Myocyte (in vitro differentiated cells): ENCODE results near the gene TMEM250. TPM values are rescaled to one million over a fixed set of nuclear protein-coding genes. Genes with fewer than 3 reads are reported as not detected.

Experiments
- DNase-seq: peaks from one replicate; pipeline ENCODE4 v3.0.0-alpha.2; 2012; ENCODE audit warnings: low read depth
- total RNA-seq: library from RNA; depleted of rRNA; stranded (reverse); fragments of >200 nt; gene quantifications from 2 replicates; pipeline ENCODE4 v1.2.3, GENCODE V29; 2014

TMEM250 gene
- total RNA-seq, 1 donor from 2014 or later, result 38.9 TPM

GRCh38 chr9:136147890-136148714, 29.4 kb upstream of the TMEM250 start:
- DNase-seq, result peak; percentile 66

- no peak for DNase-seq
Measured at GRCh38 chr9:136147038-136147889, 28.6 kb upstream of the TMEM250 start.

DNA sequence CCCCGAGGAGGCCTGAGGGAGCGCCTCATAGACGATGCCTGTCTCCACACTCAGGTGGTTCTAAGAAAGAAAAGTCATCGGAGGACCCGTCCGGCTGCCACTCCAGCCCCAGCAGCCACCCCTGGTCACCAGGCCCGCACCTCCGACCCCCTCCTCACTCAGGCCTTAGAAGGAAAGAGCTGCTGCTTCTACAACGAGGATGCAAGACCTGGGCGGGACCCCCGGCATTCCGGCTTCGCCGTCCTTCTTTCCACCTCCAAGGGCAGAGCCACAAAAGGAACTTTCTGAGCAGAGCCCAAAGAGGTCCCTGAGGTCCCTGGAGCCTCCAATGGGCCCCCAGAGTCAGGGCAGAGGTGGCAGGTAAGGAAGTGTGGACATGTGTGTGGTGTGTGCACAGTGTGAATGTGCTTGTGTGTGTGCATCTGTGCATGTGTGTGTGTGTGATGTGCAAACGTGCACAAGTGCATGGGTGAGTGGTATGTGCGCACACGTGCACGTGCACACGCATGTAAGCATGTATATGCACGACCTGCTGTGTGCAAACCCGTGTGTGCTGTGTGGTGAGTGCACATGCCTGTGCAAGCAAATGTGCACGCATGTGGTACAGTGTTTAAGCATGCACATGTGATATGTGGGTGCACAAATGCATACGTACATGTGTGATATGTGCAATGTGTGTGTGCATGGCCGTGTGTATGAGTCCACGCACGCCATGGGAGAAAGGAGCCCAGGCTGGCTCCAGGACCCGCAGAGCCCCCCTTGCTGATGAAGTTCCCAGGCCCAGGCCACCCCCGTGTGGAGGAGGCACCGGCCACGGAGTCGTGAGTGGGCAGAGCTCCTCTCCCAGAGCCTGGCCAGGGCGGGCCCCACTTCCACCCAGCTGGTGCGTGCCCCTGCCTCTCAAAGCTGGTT, 27.7 kb upstream of the TMEM250 start:
- no peak for DNase-seq

DNA sequence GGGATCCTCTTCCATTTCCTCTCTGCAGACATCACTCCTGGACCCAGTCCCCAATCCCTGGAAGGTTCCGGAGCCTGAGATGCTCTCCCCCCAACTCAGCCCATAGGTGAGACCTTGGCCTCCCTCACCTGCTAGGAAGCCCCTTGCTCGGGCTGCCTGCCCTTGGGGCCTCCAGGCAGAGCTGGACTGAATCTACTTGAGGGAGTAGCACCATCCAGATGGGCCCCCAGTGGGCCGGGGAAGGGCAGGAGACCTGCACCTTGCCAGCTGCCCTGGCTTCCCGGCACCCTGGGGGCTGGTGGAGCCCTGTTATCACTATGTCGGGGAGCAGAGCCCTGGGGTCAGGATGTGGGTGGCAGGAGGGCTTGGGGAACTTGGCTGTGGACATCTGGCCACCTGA, 26.9 kb upstream of the TMEM250 start:
- DNase-seq, result no peak

- DNase-seq, result no peak
Measured at GRCh38 chr9:136144450-136144849, 25.8 kb upstream of the TMEM250 start.

GRCh38 chr9:136143215-136144001, 24.7 kb upstream of the TMEM250 start:
- DNase-seq, result peak; percentile 34

- DNase-seq, result no peak
Measured at GRCh38 chr9:136142859-136143214, 24.2 kb upstream of the TMEM250 start.

- DNase-seq, result no peak
Measured at GRCh38 chr9:136142414-136142796, 23.7 kb upstream of the TMEM250 start.

GRCh38 chr9:136141682-136142413, 23.2 kb upstream of the TMEM250 start:
- DNase-seq, result no peak

DNA sequence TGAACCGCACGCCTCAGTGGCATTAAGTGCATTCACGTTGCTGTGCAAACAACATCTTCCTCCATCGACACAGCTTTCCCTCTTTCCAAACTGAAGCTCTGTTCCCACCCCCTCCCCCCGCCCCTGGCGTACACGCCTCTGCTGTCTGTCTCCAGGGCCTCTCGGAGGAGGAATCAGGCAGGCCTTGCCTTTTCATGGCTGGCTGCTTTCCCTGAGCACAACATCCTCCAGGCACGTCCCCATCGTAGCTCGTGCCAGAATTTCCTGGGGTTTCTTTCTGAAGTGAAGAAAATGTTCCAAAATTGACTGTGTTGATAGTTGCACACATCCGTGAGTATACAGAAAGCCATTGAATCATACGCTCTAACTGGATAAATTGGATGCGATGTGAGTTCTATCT, 22.3 kb upstream of the TMEM250 start:
- no peak for DNase-seq

DNA sequence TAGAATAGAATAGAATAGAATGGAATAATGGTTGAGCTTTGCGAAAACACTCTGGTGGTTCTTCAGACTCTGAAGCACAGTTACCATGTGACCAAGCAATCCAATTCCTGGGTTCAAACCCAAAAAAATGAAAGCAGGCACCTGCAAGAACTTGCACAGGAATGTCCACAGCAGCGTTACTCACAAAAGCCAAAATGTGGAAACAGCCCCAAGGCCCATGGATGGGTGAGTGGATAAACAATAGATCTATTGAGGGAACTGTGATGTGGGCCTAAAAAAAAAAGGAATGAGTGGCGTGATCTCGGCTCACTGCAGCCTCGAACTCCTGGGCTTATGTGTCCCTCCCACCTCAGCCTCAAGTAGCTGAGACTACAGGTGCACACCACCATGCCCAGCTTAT, 21.4 kb upstream of the TMEM250 start:
- DNase-seq, result no peak

DNA sequence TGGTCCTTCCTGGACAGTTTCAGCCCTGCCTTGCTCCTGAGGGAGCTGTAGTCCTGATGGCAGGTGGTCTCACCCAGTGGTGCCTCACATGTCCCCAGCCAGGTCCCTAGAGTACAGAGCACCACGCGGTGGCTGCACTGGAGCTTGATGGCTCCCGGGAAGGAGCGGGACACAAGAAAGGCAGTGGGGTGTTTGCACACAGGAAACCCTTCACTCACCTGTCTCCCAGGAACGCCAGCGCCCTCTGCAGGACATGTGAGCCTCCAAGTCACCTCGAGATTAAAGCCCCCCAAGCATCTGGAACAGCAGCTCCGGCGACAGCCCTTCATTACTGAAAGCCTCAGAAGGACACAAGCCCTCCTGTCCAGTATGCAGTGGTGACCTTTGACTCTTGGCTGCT, 19.9 kb upstream of the TMEM250 start:
- no peak for DNase-seq

GRCh38 chr9:136137321-136138265, 18.9 kb upstream of the TMEM250 start:
- peak; percentile 80 for DNase-seq

GRCh38 chr9:136136127-136136925, 17.7 kb upstream of the TMEM250 start:
- no peak for DNase-seq

- peak; percentile 90 for DNase-seq
Measured at GRCh38 chr9:136135326-136136126, 16.9 kb upstream of the TMEM250 start.

DNA sequence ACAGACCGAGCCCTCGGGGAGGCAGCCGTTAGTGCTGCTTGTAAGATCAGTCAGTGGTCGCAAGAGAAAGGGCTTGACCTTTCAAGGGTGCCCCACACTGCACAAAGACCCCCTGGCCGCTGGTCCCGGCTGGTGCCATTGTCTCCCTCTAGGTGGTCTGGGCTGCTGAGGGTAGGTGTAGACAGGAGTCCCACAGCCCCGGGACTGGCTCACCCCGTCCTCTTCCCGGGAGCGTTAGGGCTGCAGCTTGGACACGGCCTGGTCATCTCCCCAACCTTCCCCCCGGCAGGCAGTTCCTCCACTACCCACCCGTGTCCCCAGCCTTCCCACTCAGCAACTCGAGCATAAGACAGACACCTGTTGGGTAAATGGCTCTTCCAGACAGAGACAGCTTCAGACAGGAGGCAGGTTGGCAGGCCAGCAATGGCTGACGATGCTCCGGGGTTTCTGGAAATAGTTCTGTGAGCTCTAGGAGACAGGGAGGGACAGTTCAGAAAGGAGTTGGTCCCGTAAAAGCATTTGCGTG, 15.3 kb upstream of the TMEM250 start:
- DNase-seq, result peak; percentile 21
